CD4-positive, alpha-beta T cell treated with Interleukin-4 for 4 hours (primary cell): ENCODE measurements around the gene IL9.
"Not testable (repeated sequence)": the region's sequence is repeated elsewhere in the genome, so short reads cannot be mapped to it uniquely, and the experiment has no call there.

Experiments
- DNase-seq: peaks from one replicate; pipeline ENCODE4 v3.0.0-alpha.2; 2020

IL9 gene

GRCh38 chr5:135866016-135866415 is 29.6 kb downstream of the IL9 start:
- no peak for DNase-seq

DNA sequence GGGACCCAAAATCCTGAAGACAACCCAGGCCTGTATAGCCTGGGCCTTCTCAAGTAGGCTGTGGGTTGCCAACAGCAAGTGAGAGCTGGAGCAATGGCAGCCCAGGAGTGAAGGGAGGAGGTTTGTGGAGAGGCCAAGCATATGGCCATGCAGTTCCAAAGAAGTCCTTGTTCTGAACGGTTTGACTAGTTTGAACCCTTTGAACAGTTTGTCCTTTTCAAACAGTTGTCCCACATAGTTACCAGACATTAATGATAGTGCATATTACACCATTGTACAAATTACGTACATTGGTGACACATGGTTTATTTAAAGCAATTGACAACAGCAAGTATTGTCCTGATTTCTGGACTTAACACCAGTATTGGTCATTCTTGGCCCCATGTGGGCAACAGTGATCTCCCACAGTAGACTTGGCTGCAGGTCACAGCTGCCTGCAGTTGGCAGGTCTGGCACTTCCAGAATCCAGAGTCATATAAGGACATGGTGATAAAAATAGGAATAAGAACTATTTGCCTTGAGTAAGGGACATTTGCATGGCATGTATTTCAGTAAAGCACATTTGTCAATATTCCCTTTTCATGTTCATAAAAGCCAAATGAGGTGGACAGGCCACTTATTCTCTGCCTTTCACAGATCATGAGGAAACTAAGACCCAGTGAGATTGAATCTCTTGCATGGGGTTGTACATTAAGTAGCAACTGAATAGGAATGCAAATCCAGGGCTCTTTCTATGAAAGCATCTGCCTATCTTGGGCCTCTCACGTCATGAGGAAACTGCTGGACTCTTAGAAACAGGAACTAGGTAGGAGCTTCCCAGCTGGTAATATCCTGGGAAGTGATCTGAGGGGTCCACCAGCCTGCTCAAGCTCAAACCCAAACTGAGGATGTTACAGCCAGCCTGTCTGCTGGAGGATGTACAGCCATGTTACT is 30.9 kb downstream of the IL9 start:
- no peak for DNase-seq

DNA sequence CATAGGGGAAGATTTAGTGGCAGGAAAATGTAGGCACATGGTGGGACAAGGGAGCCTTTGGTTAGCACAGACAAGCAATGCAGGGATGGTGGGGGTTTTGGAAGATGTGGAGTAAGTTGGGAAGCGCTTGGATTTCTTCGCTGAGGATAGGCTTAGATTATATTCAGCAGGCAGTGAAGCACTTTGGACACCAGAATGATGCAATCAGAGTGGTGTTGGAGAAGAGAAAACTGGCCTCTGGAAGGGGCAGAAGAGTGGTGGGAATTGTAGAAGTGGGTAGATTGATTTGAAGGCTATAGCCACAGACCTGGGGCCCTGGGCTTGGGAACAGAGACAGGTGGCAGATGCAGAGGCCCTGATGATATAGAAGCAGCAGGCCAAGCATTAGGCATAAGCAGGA is 32.9 kb downstream of the IL9 start:
- no peak for DNase-seq

DNA sequence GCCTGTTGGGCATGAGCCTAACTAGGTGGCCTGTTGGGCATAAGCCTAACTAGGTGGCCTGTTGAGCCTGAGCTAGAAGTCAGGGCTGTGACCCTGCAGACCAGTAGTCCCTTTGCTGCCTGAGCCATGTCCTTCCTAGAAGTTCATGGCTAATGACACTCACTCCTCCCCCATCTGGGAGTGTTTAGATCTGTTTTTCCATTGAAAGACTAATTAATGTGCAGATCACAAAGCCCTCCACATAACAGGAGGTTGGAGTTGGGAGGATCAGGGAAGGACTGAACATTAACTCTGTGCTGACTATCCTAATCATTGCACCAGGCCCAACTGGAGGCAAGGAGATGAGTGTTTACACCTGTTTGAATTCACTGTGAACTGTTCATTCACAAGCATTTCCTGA is 33.6 kb downstream of the IL9 start:
- no peak for DNase-seq

DNA sequence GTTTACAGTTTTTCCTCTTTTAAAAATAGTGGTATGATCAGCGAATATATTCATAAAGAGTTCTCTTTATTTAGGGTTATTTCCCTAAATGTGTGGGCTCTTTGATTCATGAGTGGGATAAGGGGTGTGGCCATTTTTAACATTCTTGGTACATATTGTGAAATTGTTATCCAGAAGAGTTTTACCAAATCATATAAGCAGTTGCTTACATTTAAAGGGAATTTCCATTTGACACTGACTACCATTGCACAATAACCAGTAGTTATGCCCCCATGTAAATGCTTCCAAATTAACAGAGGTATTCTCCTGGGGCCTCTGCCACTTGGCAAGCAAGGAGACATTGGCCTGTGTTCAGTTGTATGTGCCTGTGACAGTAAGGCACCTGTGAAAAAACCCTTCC is 34.0 kb downstream of the IL9 start:
- DNase-seq, result no peak

DNA sequence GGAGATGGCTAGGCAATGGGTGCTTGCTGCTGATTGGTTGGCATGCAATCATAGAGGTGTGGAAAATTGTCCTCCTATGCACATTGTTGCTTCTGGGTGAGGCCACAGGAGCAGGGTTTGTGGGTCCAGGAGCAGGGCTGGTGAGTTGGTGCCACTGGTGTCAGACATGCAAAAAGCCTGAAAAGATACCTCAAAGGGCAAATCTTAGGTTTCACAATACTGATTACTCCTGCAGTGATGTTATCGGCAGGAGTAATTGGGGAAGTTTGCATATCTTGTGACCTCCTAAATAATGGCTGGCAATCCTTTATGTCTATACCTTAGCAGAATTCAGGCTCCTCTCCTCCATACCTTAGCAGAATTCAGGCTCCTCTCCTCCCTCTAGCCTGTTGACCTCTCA is 36.0 kb downstream of the IL9 start:
- DNase-seq, result no peak

DNA sequence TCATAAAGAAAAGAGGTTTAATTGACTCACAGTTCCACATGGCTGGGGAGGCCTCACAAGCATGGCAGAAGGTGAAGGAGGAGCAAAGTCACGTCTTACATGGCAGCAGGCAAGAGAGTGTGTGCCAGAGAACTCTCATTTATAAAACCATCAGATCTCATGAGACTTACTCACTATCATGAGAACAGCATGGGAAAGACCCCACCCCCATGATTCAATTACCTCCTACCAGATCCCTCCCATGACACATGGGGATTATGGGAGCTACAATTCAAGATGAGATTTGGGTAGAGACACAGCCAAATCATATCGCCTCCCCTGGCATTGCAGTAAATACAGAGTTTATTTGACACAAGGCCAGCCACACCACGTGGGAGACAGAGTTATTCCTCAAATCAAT is 36.5 kb downstream of the IL9 start:
- DNase-seq, result not testable (repeated sequence)

GRCh38 chr5:135857630-135858311 is 37.9 kb downstream of the IL9 start:
- no peak for DNase-seq

GRCh38 chr5:135851915-135852845 is 43.5 kb downstream of the IL9 start:
- DNase-seq, result no peak

GRCh38 chr5:135851186-135851914 is 44.3 kb downstream of the IL9 start:
- DNase-seq, result no peak

DNA sequence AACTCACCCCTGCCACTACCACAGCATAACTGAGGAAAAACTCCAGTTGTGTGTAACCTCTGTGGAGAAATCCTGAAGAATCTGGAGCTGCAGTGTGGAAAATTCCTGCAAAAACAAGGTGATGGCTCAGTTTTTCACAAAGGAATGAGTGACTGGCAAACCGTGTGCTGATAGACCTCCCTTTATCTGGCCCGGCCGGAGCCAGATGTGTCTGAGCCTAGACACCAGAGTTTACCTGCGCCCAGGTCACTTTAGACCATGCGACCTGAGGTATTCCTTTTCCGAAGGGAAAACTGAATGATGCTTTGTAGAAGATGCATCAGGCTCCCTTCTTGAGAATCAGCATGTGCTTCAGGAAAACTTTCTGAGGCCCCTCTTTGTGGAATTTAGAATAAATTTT is 45.0 kb downstream of the IL9 start:
- no peak for DNase-seq

- DNase-seq, result no peak
These were observed 45.4 kb downstream of the IL9 start for GRCh38 chr5:135850231-135850630.

GRCh38 chr5:135847976-135848375 is 47.7 kb downstream of the IL9 start:
- no peak for DNase-seq

DNA sequence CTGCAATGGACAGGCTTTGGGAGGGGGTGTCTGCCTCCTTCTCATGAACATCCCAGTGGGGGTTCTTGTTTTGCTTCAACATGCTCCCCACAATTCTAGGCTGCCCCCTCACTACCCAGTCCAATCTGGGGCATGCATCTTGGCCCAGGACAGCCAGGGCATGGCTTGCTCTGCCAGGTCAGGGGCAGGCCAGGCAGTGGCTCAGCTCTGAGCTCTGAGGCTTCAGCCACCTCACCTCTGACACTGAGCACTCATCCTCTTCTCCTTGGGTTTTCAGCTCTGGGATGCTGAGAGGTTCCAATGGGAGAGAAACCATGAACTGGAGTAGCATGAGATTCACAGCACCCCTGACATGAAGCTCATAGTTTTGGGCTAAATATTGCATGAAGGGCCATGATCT is 49.3 kb downstream of the IL9 start:
- DNase-seq, result no peak

- DNase-seq, result no peak
These were observed 51.9 kb downstream of the IL9 start for GRCh38 chr5:135843571-135844337.

DNA sequence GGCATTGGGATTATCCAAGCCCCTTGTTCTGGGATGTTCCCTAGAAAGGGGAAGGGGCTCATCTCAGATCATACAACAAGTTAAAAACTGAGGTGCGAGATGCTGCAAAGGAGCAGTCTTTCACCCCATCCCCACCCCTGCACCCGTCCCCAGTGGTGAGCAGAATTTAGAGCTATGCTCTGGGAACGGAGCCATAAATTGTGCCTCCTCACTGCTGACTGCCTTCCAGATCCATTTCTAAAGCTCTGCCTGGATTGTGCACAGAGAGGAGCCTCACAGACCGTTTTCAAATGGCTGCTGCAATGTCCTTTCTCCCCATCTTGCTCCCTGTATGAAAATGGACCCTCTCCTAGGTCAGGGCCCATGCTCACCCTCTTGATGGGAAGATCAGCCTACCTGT is 52.9 kb downstream of the IL9 start:
- no peak for DNase-seq
